ENCODE data around the gene SPANXN2.

SPANXN2 gene

DNA sequence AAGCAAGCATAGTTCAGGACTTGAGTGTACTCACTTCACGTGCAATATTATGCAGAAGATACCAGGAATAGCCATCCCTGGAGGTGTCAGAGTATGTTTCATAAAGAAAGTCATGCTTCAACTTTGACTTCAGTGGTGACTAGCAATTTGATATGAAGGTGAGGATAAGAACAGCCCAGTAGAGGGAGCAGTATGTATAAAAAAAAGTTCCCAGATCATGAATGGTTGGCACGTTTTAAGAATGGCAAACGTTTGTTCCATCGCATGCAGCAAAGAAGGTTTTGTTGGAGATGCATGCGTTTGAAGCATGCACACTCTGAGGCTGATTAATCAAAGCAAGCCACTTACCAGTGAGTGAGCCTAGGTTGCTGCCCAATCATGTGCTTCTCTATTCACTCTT lies 51.2 kb downstream of the SPANXN2 start:
- Histone ChIP-seq H3K27me3 (ENCODE audit: insufficient read depth, low read length) (no peaks in the 10 kb centered on the region), H3K4me1 (ENCODE audit: insufficient read depth, low read length) (no peaks in the 10 kb centered on the region), H3K9ac (ENCODE audit: low read depth, low read length) (no peak overlapping the region), H3K36me3 (ENCODE audit: insufficient read depth, low read depth, low read length) (no peaks in the 10 kb centered on the region), H3K4me3 (ENCODE audit: low read length) (no peak overlapping the region), H3K27ac (ENCODE audit: low read length) (no peak overlapping the region), H3K9me3 (ENCODE audit: insufficient read depth, low read depth, low read length) (no peaks in the 10 kb centered on the region)

DNA sequence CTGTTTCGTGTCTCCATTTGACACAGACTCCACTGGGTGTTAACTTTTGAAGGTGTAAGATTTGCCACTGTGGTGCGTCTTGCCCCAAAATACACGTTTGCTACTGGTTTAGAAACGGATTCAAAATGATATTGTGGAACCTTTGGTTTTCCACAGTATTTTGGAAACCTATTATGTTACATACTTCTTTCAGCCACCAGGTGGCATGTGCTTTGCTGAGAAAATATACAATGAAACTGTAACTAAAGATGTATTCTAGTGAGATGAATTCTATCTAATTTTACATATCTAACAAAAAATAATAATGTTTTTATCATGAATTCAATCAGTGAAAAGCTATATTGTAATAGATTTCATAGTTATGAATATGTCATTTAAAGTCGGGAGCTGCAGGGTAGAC lies 56.2 kb downstream of the SPANXN2 start:
- H3K4me3 ChIP-seq (ENCODE audit: low read length) = no peak overlapping the region
- H3K9ac ChIP-seq (ENCODE audit: low read depth, low read length) = no peak overlapping the region
- no peak overlapping the region for H3K27ac ChIP-seq (ENCODE audit: low read length)
- H3K27me3 ChIP-seq (ENCODE audit: insufficient read depth, low read length) = no peaks in the 10 kb centered on the region
- H3K36me3 ChIP-seq (ENCODE audit: insufficient read depth, low read depth, low read length) = no peaks in the 10 kb centered on the region
- H3K4me1 ChIP-seq (ENCODE audit: insufficient read depth, low read length) = no peaks in the 10 kb centered on the region
- H3K9me3 ChIP-seq (ENCODE audit: insufficient read depth, low read depth, low read length) = no peaks in the 10 kb centered on the region

DNA sequence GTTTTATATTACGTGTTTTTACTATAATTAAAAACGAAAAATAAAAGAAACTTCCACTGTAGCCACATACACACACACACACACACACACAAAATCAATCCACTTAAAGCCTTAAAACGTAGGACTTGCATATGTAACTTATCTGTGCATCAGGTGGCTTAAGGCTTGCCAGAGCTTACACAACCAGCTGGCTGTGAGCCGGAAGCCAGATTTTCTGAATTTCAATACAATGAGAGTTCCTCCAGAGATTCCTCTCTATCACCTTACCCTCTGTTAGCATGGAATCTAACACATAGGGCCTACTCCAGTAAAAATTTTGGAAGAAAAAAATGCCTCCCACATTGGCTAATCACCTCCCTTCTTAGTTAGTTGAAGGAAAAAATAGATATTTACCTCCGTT lies 56.8 kb downstream of the SPANXN2 start:
- Histone ChIP-seq H3K27me3 (ENCODE audit: insufficient read depth, low read length) (no peaks in the 10 kb centered on the region), H3K4me1 (ENCODE audit: insufficient read depth, low read length) (no peaks in the 10 kb centered on the region), H3K27ac (ENCODE audit: low read length) (no peak overlapping the region), H3K9ac (ENCODE audit: low read depth, low read length) (no peak overlapping the region), H3K9me3 (ENCODE audit: insufficient read depth, low read depth, low read length) (no peaks in the 10 kb centered on the region), H3K36me3 (ENCODE audit: insufficient read depth, low read depth, low read length) (no peaks in the 10 kb centered on the region), H3K4me3 (ENCODE audit: low read length) (no peak overlapping the region)
